Type B pancreatic cell (in vitro differentiated cells): ENCODE measurements around the gene TMEM145. TPM values are rescaled to one million over a fixed set of nuclear protein-coding genes. Genes with fewer than 3 reads are reported as not detected.
A peak's percentile ranks its signal among the peaks of the same experiment; 100 is the strongest.

Experiments used
- DNase-seq: peaks from one replicate; pipeline ENCODE4 v3.0.0; 2021; ENCODE audit warnings: mixed read lengths; ENCODE audit not compliant: unreplicated experiment; ENCODE audit errors: extremely low spot score
- H3K27ac Mint-ChIP-seq: 2 replicates; pipeline ENCODE4 v1.8.0; 2021; ENCODE audit warnings: mild to moderate bottlenecking, mixed read lengths
- H3K27me3 Mint-ChIP-seq: 2 replicates; pipeline ENCODE4 v1.8.0; 2021; ENCODE audit warnings: mixed read lengths
- H3K36me3 Mint-ChIP-seq: 2 replicates; pipeline ENCODE4 v1.8.0; 2021; ENCODE audit warnings: mixed read lengths
- H3K4me1 Mint-ChIP-seq: one replicate; pipeline ENCODE4 v1.8.0; 2021; ENCODE audit warnings: mixed read lengths; ENCODE audit not compliant: unreplicated experiment
- H3K4me3 Mint-ChIP-seq: 2 replicates; pipeline ENCODE4 v1.8.0; 2021; ENCODE audit warnings: mild to moderate bottlenecking, mixed read lengths
- H3K9me3 Mint-ChIP-seq: 2 replicates; pipeline ENCODE4 v1.8.0; 2021; ENCODE audit warnings: mixed read lengths
- CTCF ChIP-seq: fragments of 200-600 bp; sonication (generic); conservative IDR thresholded peaks from 2 replicates; pipeline ENCODE4 v1.5.0; 2021; ENCODE audit warnings: antibody characterized with exemption, mild to moderate bottlenecking
- total RNA-seq: library from RNA; stranded (reverse); gene quantifications from 2 replicates; pipeline ENCODE4 v1.2.1, GENCODE V29; 2021; ENCODE audit warnings: low replicate concordance

Gene TMEM145
- total RNA-seq, 1 donor from 2014 or later: 3.6 TPM

GRCh38 chr19:42272989-42273406, 40.1 kb upstream of the TMEM145 start:
- Mint-ChIP-seq H3K27me3 (no peaks in the 10 kb centered on the region), H3K4me3 (no peak overlapping the region), H3K4me1 (peaks cover 28% of the 10 kb centered on the region), H3K9me3 (no peaks in the 10 kb centered on the region), H3K27ac (no peak overlapping the region), H3K36me3 (peaks cover 3% of the 10 kb centered on the region)
- TF ChIP-seq CTCF: no peak
- peak; percentile 63 for DNase-seq

GRCh38 chr19:42273407-42274064, 39.6 kb upstream of the TMEM145 start:
- H3K4me1 Mint-ChIP-seq: peaks cover 32% of the 10 kb centered on the region
- no peak for DNase-seq
- H3K9me3 Mint-ChIP-seq: no peaks in the 10 kb centered on the region

GRCh38 chr19:42274065-42274682, 38.9 kb upstream of the TMEM145 start:
- Mint-ChIP-seq H3K27me3 (no peaks in the 10 kb centered on the region), H3K4me3 (no peak overlapping the region), H3K36me3 (peaks cover 3% of the 10 kb centered on the region), H3K27ac (no peak overlapping the region), H3K4me1 (peaks cover 39% of the 10 kb centered on the region), H3K9me3 (no peaks in the 10 kb centered on the region)
- no peak for DNase-seq
- TF ChIP-seq CTCF: no peak

More at GRCh38 chr19:42273407-42274064, 39.6 kb upstream of the TMEM145 start:
- Mint-ChIP-seq H3K27ac (no peak overlapping the region), H3K4me3 (no peak overlapping the region), H3K36me3 (peaks cover 3% of the 10 kb centered on the region), H3K27me3 (no peaks in the 10 kb centered on the region)
- no peak for TF ChIP-seq CTCF

- Mint-ChIP-seq H3K4me3 (no peak overlapping the region), H3K9me3 (no peaks in the 10 kb centered on the region), H3K27ac (peak overlapping the region; percentile 73), H3K36me3 (peaks cover 3% of the 10 kb centered on the region), H3K4me1 (peaks cover 39% of the 10 kb centered on the region), H3K27me3 (no peaks in the 10 kb centered on the region)
- TF ChIP-seq CTCF: no peak
- DNase-seq: no peak
These were observed 38.0 kb upstream of the TMEM145 start for GRCh38 chr19:42275103-42275502.

GRCh38 chr19:42275517-42275916, 37.6 kb upstream of the TMEM145 start:
- no peaks in the 10 kb centered on the region for H3K27me3 Mint-ChIP-seq
- no peaks in the 10 kb centered on the region for H3K9me3 Mint-ChIP-seq
- peaks cover 3% of the 10 kb centered on the region for H3K36me3 Mint-ChIP-seq
- TF ChIP-seq CTCF: no peak
- no peak overlapping the region for H3K27ac Mint-ChIP-seq
- H3K4me1 Mint-ChIP-seq: peaks cover 35% of the 10 kb centered on the region
- DNase-seq: no peak
- H3K4me3 Mint-ChIP-seq: no peak overlapping the region
